Heart right ventricle (tissue), 16 donors: ENCODE measurements around the gene RECK. TPM values are rescaled to one million over a fixed set of nuclear protein-coding genes. Genes with fewer than 3 reads are reported as not detected.

Source experiments
- ATAC-seq, 8 donors: fragments of 200-7000 bp; cut with Tn5 transposase; one replicate each; pipeline ENCODE4 v1.9.1; 2020; ENCODE audit warnings: mild to moderate bottlenecking in 8 of 8, moderate library complexity in 8 of 8, moderate number of reproducible peaks in 1 of 8
- DNase-seq, 2 donors: peaks; one replicate each; pipeline ENCODE4 v3.0.0-alpha.2; 2020
- H3K27ac ChIP-seq, 10 donors: fragments of 200-600 bp; sonication (generic) in 2 of 10; one replicate each; pipeline versions ENCODE4 v1.5.0 to v1.8.0; 2020 to 2022; ENCODE audit warnings: mild to moderate bottlenecking in 3 of 10
- H3K27me3 ChIP-seq, 7 donors: fragments of 200-600 bp; one replicate each; pipeline ENCODE4 v1.8.0; 2021 to 2022; ENCODE audit warnings: mild to moderate bottlenecking in 2 of 7
- H3K36me3 ChIP-seq, 9 donors: fragments of 200-600 bp; sonication (generic) in 1 of 9; one replicate each; pipeline versions ENCODE4 v1.5.0 to v1.8.0; 2020 to 2022; ENCODE audit warnings: mild to moderate bottlenecking in 2 of 9
- H3K4me1 ChIP-seq, 9 donors: fragments of 200-600 bp; sonication (generic) in 1 of 9; one replicate each; pipeline versions ENCODE4 v1.5.0 to v1.8.0; 2020 to 2022; ENCODE audit warnings: mild to moderate bottlenecking in 4 of 9
- H3K4me3 ChIP-seq, 10 donors: fragments of 200-600 bp; sonication (generic) in 2 of 10; one replicate each; pipeline versions ENCODE4 v1.5.0 to v1.8.0; 2020 to 2022; ENCODE audit warnings: mild to moderate bottlenecking in 7 of 10, moderate library complexity in 2 of 10
- H3K9me3 ChIP-seq, 11 donors: fragments of 200-600 bp in 10 of 11; sonication (generic) in 2 of 11; one replicate each; pipeline versions ENCODE4 v1.5.0 to v1.8.0; 2013 to 2022; ENCODE audit warnings: mild to moderate bottlenecking in 2 of 11, control low read depth in 1 of 11, moderate library complexity in 1 of 11
- CTCF ChIP-seq, 9 donors: fragments of 200-600 bp; sonication (generic) in 2 of 9; IDR thresholded peaks; one replicate each; pipeline versions ENCODE4 v1.5.0 to v1.8.0; 2021 to 2022; ENCODE audit warnings: antibody characterized with exemption in 9 of 9, mild to moderate bottlenecking in 5 of 9, moderate library complexity in 1 of 9
- WGBS, 2 donors: extraction: QIAGEN DNeasy Blood & Tissue Kit; methylation state at CpG; one replicate each; pipeline ENCODE4 v1.1.7; 2013; ENCODE audit warnings: inconsistent platforms in 1 of 2; 5-methylcytosine and 5-hydroxymethylcytosine counted together
- intact Hi-C, 10 donors: fragments of 100-400 bp; cut with DNase I; formaldehyde crosslinking; loops; one replicate each; pipeline versions ENCODE4 v1.11.1 to v1.14.2; 2022
- polyA plus RNA-seq, 2 donors: library from polyadenylated mRNA; stranded (reverse); fragments of 200-250 nt; gene quantifications; one replicate each; pipeline ENCODE4 v1.2.3, GENCODE V29; 2013
- total RNA-seq, 10 donors: library from RNA; stranded (reverse); fragmentation: NEBNext Ultra II Directional in 3 of 10; extraction: Animal tissue kit (Norgen Biotek cat#: 25700) in 3 of 10; gene quantifications; one replicate each; pipeline versions ENCODE4 v1.2.1 to v1.2.4, GENCODE V29; 2021 to 2023
- donor health status: Arrhythmogenic right ventricular cardiomyopathy.
- donor health status: ischemic (EF 13 %, LVEDD 7.1; RV severe dilation, severe dysfunction).
- donor health status: healthy with polysubstance abuse.
- donor health status: DM: no; HTN: yes; CAD: no.
- donor health status: DM: no; HTN: no; CAD: no.
- donor health status: ischemic (EF 25% LVEDD 6.9; RV normal size, moderate dysfunction).
- donor health status: ischemic (EF 25% LVEDD 5.7; RV mildly dilated, moderate dysfunction).
- donor health status: healthy.
- donor health status: DM: yes; HTN: yes; CAD: no.
- donor health status: Ischemic cardiomyopathy.
- donor health status: ischemic (EF 35%, LVEDD 5.7; RV mildly dilated, moderate dysfunction).
- donor health status: nonischemic (EF 11% LVEDD 7.7; RV severe dilation, severe dysfunction).
- donor health status: DM: yes; HTN: yes; CAD: no.
- donor health status: PGD.
- donor health status: ischemic (EF 29% LVEDD 5.4; RV normal size, mild dysfunction).
- donor health status: nonischemic (EF 23%, LVEDD 6.1; RV moderate dilation, normal function).

Gene RECK
- total and polyA plus RNA-seq, 12 donors = 2.9 to 5.8 (median 5.1) TPM

- no peak overlapping the region for H3K4me3 ChIP-seq
- no peak for TF ChIP-seq CTCF (IDR thresholded peaks at IDR 0.05)
Measured at GRCh38 chr9:36039121-36039520, 2.4 kb downstream of the RECK start.

GRCh38 chr9:36039696-36040095 is 3.0 kb downstream of the RECK start:
- no peak overlapping the region for H3K4me3 ChIP-seq
- H3K27ac ChIP-seq = no peak overlapping the region
- no peak for DNase-seq
- peaks cover 0 to 52% (median 28%) of the 10 kb centered on the region in 9 donors for H3K4me1 ChIP-seq
- no peak for TF ChIP-seq CTCF (IDR thresholded peaks at IDR 0.05)
- no peaks in the 10 kb centered on the region for H3K27me3 ChIP-seq
- H3K9me3 ChIP-seq = peaks cover 0 to 7% (median 0%) of the 10 kb centered on the region in 11 donors
- intact Hi-C loops = loop anchor here in 1 of 10 donors (10.0 kb wide), 1 partner anchor 55 kb away; no protein-coding TSS in a partner anchor
- WGBS, 2 donors = 79% methylated on average over 1 of the region's 1 CpG
- no peaks in the 10 kb centered on the region for H3K36me3 ChIP-seq
- no peak for ATAC-seq

More at GRCh38 chr9:36039121-36039520, 2.4 kb downstream of the RECK start:
- no peak for ATAC-seq
- DNase-seq = no peak
- H3K9me3 ChIP-seq = peaks cover 0 to 7% (median 0%) of the 10 kb centered on the region in 11 donors
- H3K27ac ChIP-seq = no peak overlapping the region
- intact Hi-C loops = no loop called here
- no peaks in the 10 kb centered on the region for H3K27me3 ChIP-seq
- H3K36me3 ChIP-seq = no peaks in the 10 kb centered on the region
- peaks cover 0 to 51% (median 26%) of the 10 kb centered on the region in 9 donors for H3K4me1 ChIP-seq
- whole genome bisulfite sequencing, 2 donors = 98 to 100% methylated on average over 1 of the region's 1 CpG

- 87 to 97% methylated on average over 1 of the region's 1 CpG for WGBS, 2 donors
- peaks cover 0 to 7% (median 0%) of the 10 kb centered on the region in 11 donors for H3K9me3 ChIP-seq
- intact Hi-C loops = loop anchor here in 1 of 10 donors (10.0 kb wide), 1 partner anchor 56 kb away; no protein-coding TSS in a partner anchor
- no peak overlapping the region for H3K4me3 ChIP-seq
- no peak for TF ChIP-seq CTCF (IDR thresholded peaks at IDR 0.05)
- no peak overlapping the region for H3K27ac ChIP-seq
- H3K36me3 ChIP-seq = no peaks in the 10 kb centered on the region
- peaks cover 0 to 59% (median 34%) of the 10 kb centered on the region in 9 donors for H3K4me1 ChIP-seq
- no peaks in the 10 kb centered on the region for H3K27me3 ChIP-seq
- DNase-seq (no peak), ATAC-seq (no peak)
Measured at GRCh38 chr9:36040271-36040925, 3.7 kb downstream of the RECK start.

DNA sequence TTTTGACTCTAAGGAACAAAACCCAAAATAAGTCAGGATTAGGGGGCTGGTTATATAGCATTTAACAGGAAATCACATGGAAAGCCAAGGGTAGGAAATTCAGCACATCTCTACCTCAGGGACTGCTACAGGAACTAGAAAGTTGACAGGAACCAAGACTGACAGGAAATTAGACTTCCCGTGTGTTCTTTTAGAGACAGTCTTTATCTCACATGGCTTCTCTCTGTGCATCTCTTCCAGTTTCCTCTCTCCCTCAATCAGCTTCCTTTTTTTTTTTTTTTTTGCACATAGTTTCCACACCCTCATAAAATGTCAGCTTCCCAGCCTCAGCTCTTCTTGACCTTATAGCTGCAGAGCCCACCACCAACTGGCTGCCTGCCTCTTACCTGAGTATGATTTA is 4.8 kb downstream of the RECK start:
- Histone ChIP-seq H3K36me3 (no peaks in the 10 kb centered on the region), H3K4me1 (peaks cover 0 to 66% (median 45%) of the 10 kb centered on the region in 9 donors), H3K27me3 (no peaks in the 10 kb centered on the region), H3K27ac (peak overlapping the region in 1 of 10 donors; percentile 59), H3K9me3 (peaks cover 0 to 7% (median 0%) of the 10 kb centered on the region in 11 donors), H3K4me3 (no peak overlapping the region)
- DNase-seq (no peak), ATAC-seq (no peak)
- intact Hi-C loops = loop anchor here in 1 of 10 donors (10.0 kb wide), 1 partner anchor 57 kb away; no protein-coding TSS in a partner anchor
- WGBS, 2 donors = 18 to 43% methylated on average over 1 of the region's 1 CpG
- no peak for TF ChIP-seq CTCF (IDR thresholded peaks at IDR 0.05)
